Keratinocyte (primary cell): ENCODE results near the gene R3HDM4.

ENCODE experiments used
- EZH2 ChIP-seq: IDR thresholded peaks from one replicate; pipeline ENCODE4 v1.6.1; 2012; ENCODE audit warnings: inconsistent platforms, mild to moderate bottlenecking, low read length, moderate library complexity
- TF ChIP-seq, protein P1 (sequence below), 3 experiments: IDR thresholded peaks in 1 of 3; conservative IDR thresholded peaks in 1 of 3; optimal IDR thresholded peaks in 1 of 3; 2 replicates in 2 of 3; 3 replicates in 1 of 3; pipeline versions ENCODE3 to v1.5.1; 2011; ENCODE audit warnings: low read length in 3 of 3, mild to moderate bottlenecking in 3 of 3, moderate library complexity in 2 of 3, control low read depth in 1 of 3, inconsistent platforms in 1 of 3; ENCODE audit not compliant: insufficient read depth in 2 of 3; ENCODE audit errors: extremely low read depth in 1 of 3

- TF ChIP-seq, protein P1, sequence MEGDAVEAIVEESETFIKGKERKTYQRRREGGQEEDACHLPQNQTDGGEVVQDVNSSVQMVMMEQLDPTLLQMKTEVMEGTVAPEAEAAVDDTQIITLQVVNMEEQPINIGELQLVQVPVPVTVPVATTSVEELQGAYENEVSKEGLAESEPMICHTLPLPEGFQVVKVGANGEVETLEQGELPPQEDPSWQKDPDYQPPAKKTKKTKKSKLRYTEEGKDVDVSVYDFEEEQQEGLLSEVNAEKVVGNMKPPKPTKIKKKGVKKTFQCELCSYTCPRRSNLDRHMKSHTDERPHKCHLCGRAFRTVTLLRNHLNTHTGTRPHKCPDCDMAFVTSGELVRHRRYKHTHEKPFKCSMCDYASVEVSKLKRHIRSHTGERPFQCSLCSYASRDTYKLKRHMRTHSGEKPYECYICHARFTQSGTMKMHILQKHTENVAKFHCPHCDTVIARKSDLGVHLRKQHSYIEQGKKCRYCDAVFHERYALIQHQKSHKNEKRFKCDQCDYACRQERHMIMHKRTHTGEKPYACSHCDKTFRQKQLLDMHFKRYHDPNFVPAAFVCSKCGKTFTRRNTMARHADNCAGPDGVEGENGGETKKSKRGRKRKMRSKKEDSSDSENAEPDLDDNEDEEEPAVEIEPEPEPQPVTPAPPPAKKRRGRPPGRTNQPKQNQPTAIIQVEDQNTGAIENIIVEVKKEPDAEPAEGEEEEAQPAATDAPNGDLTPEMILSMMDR (optimal IDR thresholded peaks at IDR 0.05 in 1 of 3, IDR thresholded peaks at IDR 0.05 in 1 of 3, conservative IDR thresholded peaks at IDR 0.05 in 1 of 3; ENCODE audit: extremely low read depth in 1 of 3, insufficient read depth in 2 of 3, low read length in 3 of 3): no peak
- TF ChIP-seq EZH2: no peak
Measured at GRCh38 chr19:920051-920864, 7.2 kb upstream of the R3HDM4 start.
